GM19372 (cell line): Measurements from ENCODE around the gene FOXK1.

ENCODE experiments used
- ATAC-seq: cut with Tn5 transposase; IDR thresholded peaks from one replicate; pipeline ENCODE4 v1.9.1; 2021; ENCODE audit warnings: mild to moderate bottlenecking, low read depth, moderate library complexity; ENCODE audit not compliant: unreplicated experiment

Gene FOXK1

GRCh38 chr7:4742051-4742573, 60.0 kb downstream of the FOXK1 start:
- no peak for ATAC-seq

GRCh38 chr7:4742852-4743251, 60.8 kb downstream of the FOXK1 start:
- ATAC-seq: no peak

- ATAC-seq: peak; percentile 78
These were observed 62.5 kb downstream of the FOXK1 start for GRCh38 chr7:4744391-4745264.

GRCh38 chr7:4745265-4745919, 63.3 kb downstream of the FOXK1 start:
- peak; percentile 24 for ATAC-seq

GRCh38 chr7:4745971-4746919, 64.2 kb downstream of the FOXK1 start:
- ATAC-seq: no peak

GRCh38 chr7:4747013-4747412, 64.9 kb downstream of the FOXK1 start:
- no peak for ATAC-seq

- no peak for ATAC-seq
These were observed 65.7 kb downstream of the FOXK1 start for GRCh38 chr7:4747746-4748145.

- no peak for ATAC-seq
These were observed 66.2 kb downstream of the FOXK1 start for GRCh38 chr7:4748231-4748681.

GRCh38 chr7:4749363-4749762, 67.3 kb downstream of the FOXK1 start:
- no peak for ATAC-seq

- no peak for ATAC-seq
These were observed 67.7 kb downstream of the FOXK1 start for GRCh38 chr7:4749798-4750197.

GRCh38 chr7:4751398-4751947, 69.4 kb downstream of the FOXK1 start:
- no peak for ATAC-seq

GRCh38 chr7:4753598-4754432, 71.7 kb downstream of the FOXK1 start:
- peak; percentile 90 for ATAC-seq

- no peak for ATAC-seq
These were observed 72.4 kb downstream of the FOXK1 start for GRCh38 chr7:4754433-4755010.

GRCh38 chr7:4755045-4755444, 73.0 kb downstream of the FOXK1 start:
- ATAC-seq: no peak

GRCh38 chr7:4758111-4758510, 76.0 kb downstream of the FOXK1 start:
- ATAC-seq: no peak

- ATAC-seq: no peak
These were observed 76.7 kb downstream of the FOXK1 start for GRCh38 chr7:4758791-4759190.

GRCh38 chr7:4759211-4759610, 77.1 kb downstream of the FOXK1 start:
- no peak for ATAC-seq

GRCh38 chr7:4760952-4761351, 78.9 kb downstream of the FOXK1 start:
- no peak for ATAC-seq
